ENCODE measurements around the gene SEC16A. TPM values are rescaled to one million over a fixed set of nuclear protein-coding genes. Genes with fewer than 3 reads are reported as not detected.

The SEC16A gene
- total RNA-seq, 2 donors from 2014 or later: 94.7 to 111 TPM

DNA sequence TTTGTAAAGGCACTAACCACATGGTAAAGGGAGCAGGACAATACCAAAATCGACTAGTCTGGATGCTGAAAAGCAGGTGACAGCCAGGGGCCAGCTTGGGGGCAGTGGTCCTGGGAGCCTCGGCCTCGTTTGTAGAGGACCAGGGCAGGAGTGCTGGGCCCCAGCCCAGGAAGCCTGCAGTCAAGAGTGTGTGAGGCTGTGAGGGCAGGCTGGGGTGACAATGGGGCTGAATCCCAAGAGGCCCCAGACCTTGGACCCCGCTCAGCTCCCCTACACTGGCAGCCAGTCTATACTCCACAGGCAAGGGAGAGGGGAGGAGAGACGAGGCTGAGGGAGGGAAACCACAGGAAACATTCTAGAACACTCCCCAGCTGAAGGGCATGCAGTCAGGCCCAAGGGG is 40.6 kb downstream of the SEC16A start:
- TF ChIP-seq POLR2AphosphoS5 (IDR thresholded peaks at IDR 0.05) (no peak), POLR2A (IDR thresholded peaks at IDR 0.05) (no peak)
- TF ChIP-seq, protein P1, sequence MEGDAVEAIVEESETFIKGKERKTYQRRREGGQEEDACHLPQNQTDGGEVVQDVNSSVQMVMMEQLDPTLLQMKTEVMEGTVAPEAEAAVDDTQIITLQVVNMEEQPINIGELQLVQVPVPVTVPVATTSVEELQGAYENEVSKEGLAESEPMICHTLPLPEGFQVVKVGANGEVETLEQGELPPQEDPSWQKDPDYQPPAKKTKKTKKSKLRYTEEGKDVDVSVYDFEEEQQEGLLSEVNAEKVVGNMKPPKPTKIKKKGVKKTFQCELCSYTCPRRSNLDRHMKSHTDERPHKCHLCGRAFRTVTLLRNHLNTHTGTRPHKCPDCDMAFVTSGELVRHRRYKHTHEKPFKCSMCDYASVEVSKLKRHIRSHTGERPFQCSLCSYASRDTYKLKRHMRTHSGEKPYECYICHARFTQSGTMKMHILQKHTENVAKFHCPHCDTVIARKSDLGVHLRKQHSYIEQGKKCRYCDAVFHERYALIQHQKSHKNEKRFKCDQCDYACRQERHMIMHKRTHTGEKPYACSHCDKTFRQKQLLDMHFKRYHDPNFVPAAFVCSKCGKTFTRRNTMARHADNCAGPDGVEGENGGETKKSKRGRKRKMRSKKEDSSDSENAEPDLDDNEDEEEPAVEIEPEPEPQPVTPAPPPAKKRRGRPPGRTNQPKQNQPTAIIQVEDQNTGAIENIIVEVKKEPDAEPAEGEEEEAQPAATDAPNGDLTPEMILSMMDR (IDR thresholded peaks at IDR 0.05): no peak
- Histone ChIP-seq H3K36me3 (peaks cover 14 to 17% of the 10 kb centered on the region in 2 donors), H3K4me1 (replicated peaks) (peaks cover 11% of the 10 kb centered on the region), H3K4me3 (no peak overlapping the region), H3K27ac (no peak overlapping the region), H3K9me3 (no peaks in the 10 kb centered on the region), H3K27me3 (replicated peaks; ENCODE audit: insufficient read depth) (no peaks in the 10 kb centered on the region)
- intact Hi-C loops (cut with DNase I): no loop called here
- WGBS: 78% methylated on average over 5 of the region's 5 CpGs
- no peak for DNase-seq (ENCODE audit: low spot score)

DNA sequence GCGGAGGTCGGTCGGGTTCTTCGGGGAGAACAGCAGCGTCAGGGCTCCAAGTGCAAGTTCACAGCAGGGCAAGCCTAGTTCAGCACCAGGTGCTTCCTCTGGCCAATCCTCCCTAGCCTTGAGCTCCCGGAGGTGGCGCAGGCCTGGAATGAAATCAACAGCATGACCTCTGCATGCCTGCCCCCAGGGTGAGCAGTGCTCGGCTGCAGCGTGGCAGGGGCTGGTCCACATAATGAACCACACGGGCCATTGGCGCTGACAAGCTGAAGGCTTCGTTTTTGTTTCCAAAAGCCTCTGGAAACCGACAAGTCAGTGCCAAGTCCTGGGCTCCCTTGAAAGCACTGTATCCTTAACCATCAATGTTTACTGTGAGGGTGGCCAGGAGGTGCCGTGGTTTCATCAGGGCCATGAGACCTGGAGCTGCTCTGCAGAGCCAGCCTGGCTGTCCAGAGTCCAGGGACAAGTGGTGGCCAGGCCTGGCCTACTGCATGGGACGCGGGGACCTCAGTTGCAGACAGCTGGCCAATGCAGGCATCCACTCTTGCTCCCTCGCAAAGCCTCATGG is 41.1 kb downstream of the SEC16A start:
- Histone ChIP-seq H3K9me3 (no peaks in the 10 kb centered on the region), H3K27me3 (replicated peaks; ENCODE audit: insufficient read depth) (no peaks in the 10 kb centered on the region), H3K27ac (no peak overlapping the region), H3K4me1 (replicated peaks) (peaks cover 11% of the 10 kb centered on the region), H3K4me3 (no peak overlapping the region), H3K36me3 (peaks cover 14 to 15% of the 10 kb centered on the region in 2 donors)
- WGBS: 86% methylated on average over 17 of the region's 17 CpGs
- no peak for DNase-seq (ENCODE audit: low spot score)
- intact Hi-C loops (cut with DNase I): no loop called here
- no peak for TF ChIP-seq POLR2A (IDR thresholded peaks at IDR 0.05)
- TF ChIP-seq, protein P1 (IDR thresholded peaks at IDR 0.05): no peak
- TF ChIP-seq POLR2AphosphoS5 (IDR thresholded peaks at IDR 0.05): no peak

DNA sequence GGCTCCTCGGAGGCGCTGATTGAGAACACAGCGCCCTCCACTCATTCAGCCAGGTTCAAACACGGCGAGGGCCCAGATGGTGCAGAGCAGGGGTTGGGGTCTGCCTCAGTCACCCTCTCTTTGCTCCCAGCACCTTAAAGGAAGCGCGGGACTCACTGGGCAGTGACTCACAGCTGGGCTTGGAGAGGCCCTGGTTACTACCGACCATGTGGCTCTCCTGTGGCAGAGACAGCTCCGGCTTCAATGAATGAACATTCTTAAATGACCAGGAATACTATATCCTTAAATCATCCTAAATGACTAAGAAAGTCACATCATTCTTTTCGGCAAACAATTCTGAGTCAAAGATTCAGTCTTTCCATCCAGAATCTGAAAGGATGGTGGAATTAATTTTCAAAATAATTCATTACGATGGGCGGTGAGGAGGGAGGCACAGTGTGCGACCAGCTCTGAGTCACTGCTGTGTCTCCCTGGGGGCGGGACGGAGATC is 41.6 kb downstream of the SEC16A start:
- intact Hi-C loops (cut with DNase I): no loop called here
- Histone ChIP-seq H3K27me3 (replicated peaks; ENCODE audit: insufficient read depth) (no peaks in the 10 kb centered on the region), H3K27ac (no peak overlapping the region), H3K36me3 (peaks cover 13 to 14% of the 10 kb centered on the region in 2 donors), H3K4me3 (no peak overlapping the region), H3K9me3 (no peaks in the 10 kb centered on the region), H3K4me1 (replicated peaks) (peaks cover 11% of the 10 kb centered on the region)
- 93% methylated on average over 15 of the region's 15 CpGs for WGBS
- DNase-seq (ENCODE audit: low spot score): no peak
- TF ChIP-seq, protein P1 (IDR thresholded peaks at IDR 0.05): no peak
- no peak for TF ChIP-seq POLR2AphosphoS5 (IDR thresholded peaks at IDR 0.05)
- no peak for TF ChIP-seq POLR2A (IDR thresholded peaks at IDR 0.05)

DNA sequence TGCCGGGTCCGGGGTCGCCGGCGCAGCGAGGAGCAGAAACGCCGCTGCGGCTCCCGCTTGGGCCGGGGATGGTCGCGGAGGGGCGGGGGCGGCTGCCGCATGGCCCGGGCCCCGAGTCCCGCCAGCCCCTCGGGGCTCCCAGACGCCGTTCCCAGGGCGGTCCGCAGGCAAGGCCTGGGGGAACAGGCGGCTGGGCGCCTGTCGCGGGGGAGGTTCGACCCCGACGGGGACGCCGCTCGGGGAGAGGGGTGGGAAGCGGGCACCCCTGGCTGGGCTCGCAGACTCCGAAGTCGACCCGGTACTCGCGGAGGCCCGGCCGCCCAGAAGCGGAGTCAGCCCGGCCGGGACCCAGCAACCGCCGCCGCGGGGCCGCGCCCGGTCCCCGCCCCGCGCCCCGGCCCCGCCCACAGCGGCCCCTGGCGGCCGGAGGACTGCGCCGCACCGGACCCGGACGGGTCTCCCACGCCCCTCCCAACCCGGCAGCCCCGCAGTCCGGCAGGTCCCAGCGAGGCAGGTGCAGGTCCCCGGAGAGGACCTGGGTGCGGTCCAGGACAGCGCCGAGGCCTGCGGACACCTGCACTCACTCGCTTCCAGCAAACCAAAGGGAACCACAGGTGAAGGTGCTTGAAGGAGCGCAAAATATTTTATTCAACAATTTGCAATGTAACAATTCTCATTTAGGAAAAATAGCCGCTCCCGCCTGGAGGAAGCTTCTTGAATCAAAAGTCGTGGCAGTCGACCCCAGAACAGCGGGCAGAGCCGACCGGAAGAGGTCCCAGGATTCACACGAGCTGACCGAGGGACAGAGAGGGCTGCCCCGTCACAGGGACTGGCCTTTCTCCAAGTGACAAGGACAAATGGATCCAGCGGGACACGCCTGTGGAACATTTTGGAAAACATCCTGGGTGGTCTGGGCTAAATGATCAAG is 43.1 kb downstream of the SEC16A start, which contains the start of gene INPP5E:
TSS of gene INPP5E (minus strand) at position 365 of the 928 bp plus-strand sequence. CDS start 426 bp downstream, outside the sequence.
- Histone ChIP-seq H3K36me3 (peaks cover 9 to 13% of the 10 kb centered on the region in 2 donors), H3K9me3 (no peaks in the 10 kb centered on the region), H3K27me3 (replicated peaks; ENCODE audit: insufficient read depth) (no peaks in the 10 kb centered on the region), H3K4me3 (peak within 1 kb of the TSS; percentile 88 to 92), H3K4me1 (replicated peaks) (peaks cover 11% of the 10 kb centered on the region), H3K27ac (peak within 1 kb of the TSS; percentile 67 to 71)
- intact Hi-C loops (cut with DNase I): no loop called here
- TF ChIP-seq, protein P1 (IDR thresholded peaks at IDR 0.05): peak; percentile 26 to 82 (median 57)
- TF ChIP-seq POLR2A (IDR thresholded peaks at IDR 0.05) (no peak), POLR2AphosphoS5 (IDR thresholded peaks at IDR 0.05) (no peak)
- 6% methylated on average over 58 of the region's 90 CpGs for WGBS
- DNase-seq (ENCODE audit: low spot score): peak; percentile 42
